ENCODE data around the gene AKIRIN2. TPM values are rescaled to one million over a fixed set of nuclear protein-coding genes. Genes with fewer than 3 reads are reported as not detected.
A peak's percentile ranks its signal among the peaks of the same experiment; 100 is the strongest.

The AKIRIN2 gene
- total and polyA plus RNA-seq, 9 of the 15 experiments (the other 6 are each of a cell fraction or from before 2014, with no cell fraction given), result 5.8 to 63.9 (median 28.1) TPM

- TF ChIP-seq ZNF395 (CRISPR knock-in tag; IDR thresholded peaks at IDR 0.05) (peak; percentile 21; the same call in 1 of the 2 replicates), POLR2G (IDR thresholded peaks at IDR 0.05; ENCODE audit: low read depth, low read length) (no peak), ZNF584 (CRISPR knock-in tag; IDR thresholded peaks at IDR 0.05; ENCODE audit: low read depth) (no peak), ZKSCAN3 (CRISPR knock-in tag; IDR thresholded peaks at IDR 0.05) (no peak), JUND (IDR thresholded peaks at IDR 0.05; ENCODE audit: borderline replicate concordance, low read depth, low read length) (no peak), JUND (tag; IDR thresholded peaks at IDR 0.05; ENCODE audit: borderline replicate concordance, low read depth, low read length) (no peak), GABPA (tag; conservative IDR thresholded peaks at IDR 0.05; ENCODE audit: low read depth) (no peak), HNRNPL (IDR thresholded peaks at IDR 0.05; ENCODE audit: low read depth, low read length) (no peak), PHF20 (IDR thresholded peaks at IDR 0.05; ENCODE audit: partially characterized antibody) (no peak), TCF3 (CRISPR knock-in tag; IDR thresholded peaks at IDR 0.05) (peak; percentile 74), ZBTB9 (CRISPR knock-in tag; IDR thresholded peaks at IDR 0.05) (no peak), ZBTB11 (CRISPR knock-in tag; IDR thresholded peaks at IDR 0.05) (0 out of 6 replicates have a peak, but pooled peaks of 1 of the 3 experiments have one; percentile 19), SIN3A (IDR thresholded peaks at IDR 0.05; ENCODE audit: borderline replicate concordance in 2 of 2, control insufficient read depth in 1 of 2, low read depth in 2 of 2, low read length in 2 of 2) (no peak), NCOA2 (IDR thresholded peaks at IDR 0.05; ENCODE audit: partially characterized antibody in 2 of 2) (no peak), TFE3 (CRISPR knock-in tag; IDR thresholded peaks at IDR 0.05) (peak; percentile 18; the same call in 1 of the 2 replicates), MYNN (IDR thresholded peaks at IDR 0.05) (no peak), MYNN (CRISPR knock-in tag; IDR thresholded peaks at IDR 0.05) (no peak), BCL6 (CRISPR knock-in tag; IDR thresholded peaks at IDR 0.05) (no peak), TAL1 (IDR thresholded peaks at IDR 0.05) (peak; percentile 42; the same call in 1 of the 2 replicates), XRCC3 (IDR thresholded peaks at IDR 0.05) (no peak)
These were observed 23.2 kb upstream of the AKIRIN2 start (continued) for GRCh38 chr6:87724983-87725811.
